Stromal cell of bone marrow (primary cell): Measurements from ENCODE around the gene ZNF346.

Source experiments
- DNase-seq: peaks from one replicate; pipeline ENCODE4 v3.0.0-alpha.2; 2012; ENCODE audit warnings: low read depth

The ZNF346 gene

DNA sequence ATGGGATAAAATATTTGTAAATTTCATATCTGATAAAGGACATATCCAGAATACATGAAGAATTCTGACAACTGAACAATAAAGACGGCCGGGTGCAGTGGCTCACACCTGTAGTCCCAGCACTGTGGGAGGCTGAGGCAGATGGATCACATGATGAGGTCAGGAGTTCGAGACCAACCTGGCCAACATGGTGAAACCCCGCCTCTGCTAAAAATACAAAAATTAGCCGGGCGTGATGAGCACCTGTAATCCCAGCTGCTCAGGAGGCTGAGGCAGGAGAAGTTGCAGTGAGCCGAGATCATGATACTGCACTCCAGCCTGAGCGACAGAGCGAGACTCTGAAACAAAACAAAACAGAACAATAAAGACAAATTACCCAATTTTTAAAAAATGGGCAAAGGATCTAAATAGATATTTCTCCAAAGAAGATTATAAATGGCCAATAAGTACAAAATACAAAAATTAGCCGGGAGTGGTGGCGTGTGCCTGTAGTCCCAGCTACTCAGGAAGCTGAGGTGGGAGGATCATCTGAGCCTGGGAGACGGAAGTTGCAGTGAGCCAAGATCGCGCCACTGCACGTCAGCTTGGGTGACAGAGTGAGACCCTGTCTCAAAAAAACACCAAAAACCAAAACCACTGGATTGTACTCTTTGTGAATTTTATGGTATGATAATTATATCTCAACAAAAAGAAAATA, 101.4 kb downstream of the ZNF346 start:
- DNase-seq, result no peak

DNA sequence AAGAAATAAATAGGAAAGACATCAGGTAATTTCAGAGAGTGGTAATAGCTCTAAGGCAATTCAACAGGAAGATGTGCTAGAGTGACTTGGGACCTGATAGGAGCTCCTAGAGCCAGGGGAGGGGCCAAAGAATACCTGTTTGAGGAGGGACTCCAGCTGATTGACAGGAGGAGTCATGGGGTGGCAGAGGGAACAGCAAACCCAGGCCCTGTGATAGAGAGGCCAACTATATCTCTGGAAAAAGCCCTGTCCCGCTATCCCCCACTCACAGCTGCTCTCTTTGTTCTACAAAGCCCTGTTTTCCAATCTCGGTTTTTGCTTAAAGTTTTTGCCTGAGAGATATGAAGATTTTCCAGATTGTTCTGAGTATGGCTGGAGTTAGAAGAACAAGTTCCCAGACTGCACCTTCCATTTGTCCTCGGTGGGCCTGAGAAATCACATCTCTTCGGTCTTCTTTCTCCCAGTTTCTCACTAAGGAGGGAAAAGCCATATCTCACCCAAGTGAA, 102.0 kb downstream of the ZNF346 start:
- no peak for DNase-seq

DNA sequence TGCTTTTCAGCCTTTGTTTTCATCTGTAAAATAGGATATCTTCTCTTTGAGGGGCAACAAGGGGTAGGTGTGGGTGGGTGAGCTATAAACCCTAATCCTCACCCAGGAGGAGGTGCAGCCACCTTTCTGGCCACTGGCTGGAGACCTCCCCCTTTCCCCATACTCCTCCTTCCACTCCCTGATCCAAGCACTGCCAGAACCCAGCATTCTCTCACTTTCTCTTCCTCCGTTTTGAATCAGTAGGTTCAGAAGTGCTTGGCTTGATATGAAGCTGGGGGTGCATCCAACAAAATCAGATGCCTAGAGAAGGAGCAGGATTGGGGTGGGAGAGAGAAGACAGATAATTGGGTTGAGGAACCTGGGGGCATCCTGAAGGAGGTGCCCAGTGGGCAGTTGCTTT, 104.3 kb downstream of the ZNF346 start:
- no peak for DNase-seq

DNA sequence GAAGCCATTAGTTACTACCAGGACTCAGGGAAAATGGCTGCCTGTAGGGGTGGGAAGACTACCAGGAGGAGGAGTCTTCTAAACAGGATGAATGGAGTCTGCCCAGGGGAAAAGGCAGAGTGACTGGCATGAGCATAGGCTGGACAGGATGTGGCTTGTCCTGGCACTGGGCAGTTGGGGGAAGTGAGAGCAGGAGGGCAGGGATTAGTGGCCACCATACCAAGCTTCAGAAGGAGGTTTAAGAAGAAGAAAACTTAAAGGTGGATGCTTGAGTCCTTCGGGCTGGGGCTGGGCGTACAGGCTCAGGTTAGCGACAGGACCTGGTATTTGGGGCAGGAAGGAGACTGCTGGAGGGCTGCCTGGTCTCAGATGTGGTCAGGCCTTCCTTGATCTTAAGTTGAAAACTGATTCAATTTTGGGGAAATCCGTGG, 106.1 kb downstream of the ZNF346 start:
- no peak for DNase-seq

DNA sequence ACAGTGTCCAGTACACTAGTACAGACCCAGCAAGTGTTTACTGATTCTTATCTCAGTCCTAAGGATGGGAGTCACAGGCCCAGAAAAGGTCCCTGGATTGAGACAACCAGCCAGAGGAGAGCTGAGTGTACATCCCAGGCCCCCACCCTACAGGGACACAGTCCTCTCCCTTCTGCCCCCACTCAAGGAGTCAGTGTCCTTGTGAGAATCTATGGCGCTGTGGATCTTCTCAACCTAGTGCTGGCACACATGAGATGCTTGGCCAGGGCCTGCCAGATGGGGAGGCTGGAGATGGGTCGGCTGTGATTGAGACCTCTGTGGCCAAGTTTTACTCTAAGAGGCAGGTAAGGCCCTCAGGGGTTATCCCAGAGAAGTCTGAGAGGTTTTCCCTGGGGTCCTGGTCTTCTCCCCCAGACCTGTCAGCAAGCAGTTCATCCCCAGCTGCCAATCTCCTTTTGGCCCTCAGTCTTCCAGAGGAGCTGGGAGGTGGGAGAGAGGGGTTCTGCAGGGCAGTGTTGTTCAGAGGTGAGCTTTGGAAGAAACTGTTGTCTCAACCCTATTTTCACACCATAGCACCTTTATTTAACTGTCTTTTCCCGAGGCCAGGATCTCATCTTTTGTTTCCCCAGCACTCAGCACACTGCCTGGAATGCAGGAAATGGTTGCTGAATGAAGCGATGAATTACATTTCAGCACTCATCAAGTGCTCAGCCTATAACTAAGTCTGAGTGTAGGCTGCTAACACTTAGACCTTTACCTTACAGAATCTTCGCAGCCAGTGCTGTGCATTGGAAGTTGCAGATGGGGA, 107.9 kb downstream of the ZNF346 start:
- DNase-seq, result no peak
